ENCODE results near the gene TMSB10. TPM values are rescaled to one million over a fixed set of nuclear protein-coding genes. Genes with fewer than 3 reads are reported as not detected.

TMSB10 gene
- total RNA-seq: 10,619 and 10,627 TPM in 2 replicates

GRCh38 chr2:84905181-84906107 lies at the start of gene TMSB10:
TMSB10 (plus strand) TSS chr2:84905656.

GRCh38 chr2:84880645-84881521 lies 24.6 kb upstream of the TMSB10 start, which contains the start of gene TRABD2A:
TRABD2A (minus strand) TSS chr2:84881084; CDS start chr2:84881039, 45 bp downstream.

Other genes with a start within 250 kb of the TMSB10 start
- gene TRABD2A, start 24.6 kb upstream of the TMSB10 start, total RNA-seq: 1.1 and 1.6 TPM in 2 replicates
- 51.6 and 53.5 TPM in 2 replicates for gene KCMF1, start 65.5 kb downstream of the TMSB10 start, total RNA-seq
- gene TCF7L1, start 227.7 kb downstream of the TMSB10 start, total RNA-seq: 2.3 and 2.4 TPM in 2 replicates

Data from epithelial cell of umbilical artery (primary cell).